H9 (cell line): ENCODE data around the gene TAS2R14. TPM values are rescaled to one million over a fixed set of nuclear protein-coding genes. Genes with fewer than 3 reads are reported as not detected.

ENCODE experiments used
- DNase-seq: peaks from one replicate; pipeline ENCODE4 v3.0.0-alpha.2; 2017
- H2AFZ ChIP-seq: one replicate; pipeline ENCODE4 v1.6.1; 2013; ENCODE audit warnings: mild to moderate bottlenecking, low read length, control low read depth, moderate library complexity
- H2AK5ac ChIP-seq: 2 replicates; pipeline ENCODE4 v1.6.1; 2013; ENCODE audit warnings: low read length, control low read depth, mixed read lengths; ENCODE audit not compliant: insufficient read length
- H2BK120ac ChIP-seq: one replicate; pipeline ENCODE4 v1.6.1; 2013; ENCODE audit warnings: low read depth, mild to moderate bottlenecking, low read length, control low read depth, inconsistent platforms; ENCODE audit not compliant: poor library complexity, severe bottlenecking
- H2BK12ac ChIP-seq: 2 replicates; pipeline ENCODE4 v1.6.1; 2013; ENCODE audit warnings: low read length, control low read depth, mixed read lengths, low read depth; ENCODE audit not compliant: insufficient read length
- H2BK15ac ChIP-seq: 2 replicates; pipeline ENCODE4 v1.6.1; 2013; ENCODE audit warnings: low read depth, low read length, control low read depth
- H2BK20ac ChIP-seq: one replicate; pipeline ENCODE4 v1.6.1; 2013; ENCODE audit warnings: low read depth, mild to moderate bottlenecking, low read length, control low read depth, inconsistent platforms; ENCODE audit not compliant: poor library complexity, severe bottlenecking
- H2BK5ac ChIP-seq: 2 replicates; pipeline ENCODE4 v1.6.1; 2013; ENCODE audit warnings: low read length, control low read depth, mixed read lengths; ENCODE audit not compliant: insufficient read length
- H3K14ac ChIP-seq: 2 replicates; pipeline ENCODE4 v1.6.1; 2013; ENCODE audit warnings: low read length, control low read depth; ENCODE audit not compliant: insufficient read depth
- H3K18ac ChIP-seq: 2 replicates; pipeline ENCODE4 v1.6.1; 2013; ENCODE audit warnings: low read depth, mild to moderate bottlenecking, mixed read lengths, low read length, control low read depth; ENCODE audit not compliant: insufficient read length
- H3K23ac ChIP-seq: 2 replicates; pipeline ENCODE4 v1.6.1; 2013; ENCODE audit warnings: low read length, control low read depth, mixed read lengths, low read depth; ENCODE audit not compliant: insufficient read length
- H3K23me2 ChIP-seq: 2 replicates; pipeline ENCODE4 v1.6.1; 2013; ENCODE audit warnings: low read depth, mild to moderate bottlenecking, mixed read lengths, low read length, control low read depth; ENCODE audit not compliant: insufficient read length, poor library complexity, severe bottlenecking
- H3K27ac ChIP-seq: 2 replicates; pipeline ENCODE4 v1.5.1; 2013; ENCODE audit warnings: low read length, control low read depth, mixed read lengths, low read depth; ENCODE audit not compliant: insufficient read length
- H3K27me3 ChIP-seq: 2 replicates; pipeline ENCODE4 v1.6.1; 2013; ENCODE audit warnings: low read length, control low read depth, inconsistent platforms; ENCODE audit not compliant: insufficient read depth
- H3K4ac ChIP-seq: 2 replicates; pipeline ENCODE4 v1.6.1; 2013; ENCODE audit warnings: low read depth, mild to moderate bottlenecking, control low read depth, inconsistent platforms, low read length, moderate library complexity
- H3K4me1 ChIP-seq: 2 replicates; pipeline ENCODE4 v1.6.1; 2013; ENCODE audit warnings: low read length, control low read depth, inconsistent platforms; ENCODE audit not compliant: insufficient read depth
- H3K4me2 ChIP-seq: 2 replicates; pipeline ENCODE4 v1.6.1; 2013; ENCODE audit warnings: low read length, control low read depth, mixed read lengths; ENCODE audit not compliant: insufficient read length, insufficient read depth
- H3K56ac ChIP-seq: 2 replicates; pipeline ENCODE4 v1.6.1; 2013; ENCODE audit warnings: low read depth, mild to moderate bottlenecking, mixed read lengths, low read length, control low read depth; ENCODE audit not compliant: insufficient read length
- H3K79me1 ChIP-seq: 2 replicates; pipeline ENCODE4 v1.6.1; 2013; ENCODE audit warnings: low read depth, mild to moderate bottlenecking, moderate library complexity, low read length, control low read depth, inconsistent platforms; ENCODE audit not compliant: insufficient read depth, poor library complexity, severe bottlenecking
- H3K79me2 ChIP-seq: 2 replicates; pipeline ENCODE4 v1.6.1; 2013; ENCODE audit warnings: low read length, control low read depth, inconsistent platforms; ENCODE audit not compliant: insufficient read depth
- H3K9ac ChIP-seq: 2 replicates; pipeline ENCODE4 v1.6.1; 2013; ENCODE audit warnings: low read length, control low read depth, mixed read lengths; ENCODE audit not compliant: insufficient read length; ENCODE audit errors: extremely low read depth
- H3K9me3 ChIP-seq: one replicate; pipeline ENCODE4 v1.6.1; 2013; ENCODE audit warnings: low read depth, low read length, inconsistent platforms; ENCODE audit not compliant: control insufficient read depth
- H3T11ph ChIP-seq: one replicate; pipeline ENCODE4 v1.6.1; 2013; ENCODE audit warnings: mild to moderate bottlenecking, low read length, control low read depth, inconsistent platforms
- H4K20me1 ChIP-seq: one replicate; pipeline ENCODE4 v1.6.1; 2013; ENCODE audit not compliant: control insufficient read depth, insufficient read length, insufficient read depth
- H4K5ac ChIP-seq: 2 replicates; pipeline ENCODE4 v1.6.1; 2013; ENCODE audit warnings: low read depth, mild to moderate bottlenecking, mixed read lengths, low read length, control low read depth; ENCODE audit not compliant: insufficient read length
- H4K8ac ChIP-seq: replicated peaks from 2 replicates; pipeline ENCODE4 v1.6.1; 2013; ENCODE audit warnings: low read length, control low read depth, mixed read lengths, low read depth; ENCODE audit not compliant: insufficient read length
- H4K91ac ChIP-seq: 2 replicates; pipeline ENCODE4 v1.6.1; 2013; ENCODE audit warnings: low read depth, mild to moderate bottlenecking, moderate library complexity, mixed read lengths, low read length, control low read depth; ENCODE audit not compliant: insufficient read length
- H3K27ac Mint-ChIP-seq, 3 experiments: 2 replicates in 2 of 3; 3 replicates in 1 of 3; pipeline ENCODE4 v1.8.0; 2020 to 2021; ENCODE audit warnings: mixed read lengths in 3 of 3, mild to moderate bottlenecking in 1 of 3, moderate library complexity in 1 of 3
- H3K27me3 Mint-ChIP-seq: 2 replicates; pipeline ENCODE4 v1.8.0; 2021; ENCODE audit warnings: low read depth, mild to moderate bottlenecking, moderate library complexity, mixed read lengths
- H3K36me3 Mint-ChIP-seq, 3 experiments: 2 replicates in 2 of 3; 3 replicates in 1 of 3; pipeline ENCODE4 v1.8.0; 2020 to 2021; ENCODE audit warnings: low read depth in 3 of 3, mixed read lengths in 3 of 3; ENCODE audit not compliant: insufficient read depth in 1 of 3
- H3K4me1 Mint-ChIP-seq, 2 experiments: 2 replicates each; pipeline ENCODE4 v1.8.0; 2020; ENCODE audit warnings: mixed read lengths in 2 of 2
- H3K4me3 Mint-ChIP-seq, 2 experiments: 2 replicates in 1 of 2; 3 replicates in 1 of 2; pipeline ENCODE4 v1.8.0; 2020 to 2021; ENCODE audit warnings: mild to moderate bottlenecking in 2 of 2, mixed read lengths in 2 of 2, moderate library complexity in 1 of 2
- H3K9me3 Mint-ChIP-seq, 2 experiments: 2 replicates in 1 of 2; 3 replicates in 1 of 2; pipeline ENCODE4 v1.8.0; 2020; ENCODE audit warnings: mild to moderate bottlenecking in 2 of 2, mixed read lengths in 2 of 2, moderate library complexity in 1 of 2
- CTCF ChIP-seq: fragments of 200-600 bp; sonication (generic); conservative IDR thresholded peaks from 3 replicates; pipeline ENCODE4 v1.8.0; 2021; ENCODE audit warnings: antibody characterized with exemption, mild to moderate bottlenecking
- WGBS: extraction: QIAGEN DNeasy Blood & Tissue Kit; methylation state at CpG from one replicate; pipeline ENCODE4 v1.1.7; 2013; ENCODE audit warnings: missing lambda C conversion rate, low lambda C conversion rate, mixed read lengths; ENCODE audit not compliant: insufficient read length; ENCODE audit errors: extremely low coverage; 5-methylcytosine and 5-hydroxymethylcytosine counted together
- total RNA-seq: library from RNA; stranded (reverse); gene quantifications from 2 replicates; pipeline ENCODE4 v1.2.1, GENCODE V29; 2021

The TAS2R14 gene
- total RNA-seq, 1 experiment from 2014 or later, result 2.1 TPM

GRCh38 chr12:10982244-10982643 is 43.2 kb upstream of the TAS2R14 start:
- H2BK20ac ChIP-seq, result no peak overlapping the region
- H3K9me3 Mint-ChIP-seq, result no peaks in the 10 kb centered on the region
- H3K4me2 ChIP-seq, result no peak overlapping the region
- H2AK5ac ChIP-seq, result no peak overlapping the region
- no peak overlapping the region for H3K4ac ChIP-seq
- H3K14ac ChIP-seq, result no peak overlapping the region
- no CpG with 5 or more reads among the region's 5 CpGs for WGBS
- no peak overlapping the region for H2BK5ac ChIP-seq
- H4K20me1 ChIP-seq, result no peaks in the 10 kb centered on the region
- H2BK12ac ChIP-seq, result no peak overlapping the region
- no peak overlapping the region for H2BK120ac ChIP-seq
- no peaks in the 10 kb centered on the region for H3K27me3 Mint-ChIP-seq
- H3K4me1 Mint-ChIP-seq, result peaks cover 23% of the 10 kb centered on the region in 2 experiments
- no peak overlapping the region for H2AFZ ChIP-seq
- no peak overlapping the region for H3K56ac ChIP-seq
- TF ChIP-seq CTCF, result no peak
- H3K9ac ChIP-seq, result no peak overlapping the region
- H3K4me3 Mint-ChIP-seq, result no peak overlapping the region
- H3K27ac ChIP-seq, result no peak overlapping the region
- no peak overlapping the region for H4K5ac ChIP-seq
- DNase-seq, result no peak
- H4K91ac ChIP-seq, result no peak overlapping the region
- no peaks in the 10 kb centered on the region; the same call in 1 of the 2 replicates for H3K4me1 ChIP-seq
- H4K8ac ChIP-seq, result no peak overlapping the region
- no peaks in the 10 kb centered on the region for H3K79me1 ChIP-seq
- H2BK15ac ChIP-seq, result no peak overlapping the region
- no peak overlapping the region for H3K27ac Mint-ChIP-seq
- no peaks in the 10 kb centered on the region for H3K79me2 ChIP-seq
- H3K27me3 ChIP-seq, result no peaks in the 10 kb centered on the region
- no peaks in the 10 kb centered on the region for H3K23me2 ChIP-seq
- H3K23ac ChIP-seq, result no peak overlapping the region
- H3K18ac ChIP-seq, result no peak overlapping the region
- no peaks in the 10 kb centered on the region for H3K9me3 ChIP-seq
- no peak overlapping the region for H3T11ph ChIP-seq
- H3K36me3 Mint-ChIP-seq, result 0 out of 7 replicates have a peak, but pooled peaks cover 0 to under 1% (median 0%) of the 10 kb centered on the region in 3 experiments
